Heart left ventricle (tissue), 16 donors: ENCODE data around the gene PIGO. TPM values are rescaled to one million over a fixed set of nuclear protein-coding genes. Genes with fewer than 3 reads are reported as not detected.

Experiments
- ATAC-seq, 4 donors: fragments of 200-7000 bp; cut with Tn5 transposase; one replicate each; pipeline ENCODE4 v1.9.1; 2020 to 2022; ENCODE audit warnings: moderate library complexity in 4 of 4, mild to moderate bottlenecking in 3 of 4, moderate number of reproducible peaks in 1 of 4
- DNase-seq, 5 donors: peaks; one replicate each; pipeline ENCODE4 v3.0.0-alpha.2; 2020
- H3K27ac ChIP-seq, 12 donors: fragments of 200-600 bp; sonication (generic) in 4 of 12; one replicate each; pipeline versions ENCODE4 v1.5.0 to v1.8.0; 2016 to 2022; ENCODE audit warnings: mild to moderate bottlenecking in 2 of 12
- H3K27me3 ChIP-seq, 9 donors: fragments of 200-600 bp; sonication (generic) in 2 of 9; one replicate each; pipeline versions ENCODE4 v1.5.1 to v1.8.0; 2016 to 2022; ENCODE audit warnings: mild to moderate bottlenecking in 3 of 9
- H3K36me3 ChIP-seq, 9 donors: fragments of 200-600 bp; sonication (generic) in 2 of 9; one replicate each; pipeline versions ENCODE4 v1.5.0 to v1.8.0; 2018 to 2022; ENCODE audit warnings: mild to moderate bottlenecking in 2 of 9
- H3K4me1 ChIP-seq, 12 donors: fragments of 200-600 bp; sonication (generic) in 4 of 12; one replicate each; pipeline versions ENCODE4 v1.5.0 to v1.8.0; 2016 to 2022; ENCODE audit warnings: mild to moderate bottlenecking in 3 of 12
- H3K4me3 ChIP-seq, 12 donors: fragments of 200-600 bp; sonication (generic) in 4 of 12; one replicate each; pipeline versions ENCODE4 v1.5.0 to v1.8.0; 2017 to 2022; ENCODE audit warnings: mild to moderate bottlenecking in 9 of 12, moderate library complexity in 4 of 12
- H3K9me3 ChIP-seq, 12 donors: fragments of 200-600 bp; sonication (generic) in 4 of 12; one replicate each; pipeline versions ENCODE4 v1.5.0 to v1.8.0; 2016 to 2022; ENCODE audit warnings: mild to moderate bottlenecking in 1 of 12
- CTCF ChIP-seq, 12 donors: fragments of 200-600 bp; sonication (generic) in 4 of 12; IDR thresholded peaks; one replicate each; pipeline versions ENCODE4 v1.5.0 to v1.8.0; 2018 to 2022; ENCODE audit warnings: antibody characterized with exemption in 12 of 12, mild to moderate bottlenecking in 5 of 12
- POLR2A ChIP-seq, 2 donors: fragments of 450-650 bp; IDR thresholded peaks; one replicate each; pipeline ENCODE4 v1.6.1; 2017; ENCODE audit warnings: antibody characterized with exemption in 2 of 2, mild to moderate bottlenecking in 2 of 2, moderate library complexity in 2 of 2
- WGBS, 4 donors: extraction: QIAGEN DNeasy Blood & Tissue Kit in 2 of 4; methylation state at CpG; one replicate each; pipeline versions ENCODE4 v1.1.5 to v1.1.7; 2013 to 2018; 5-methylcytosine and 5-hydroxymethylcytosine counted together
- intact Hi-C, 10 donors: fragments of 100-400 bp; cut with DNase I; formaldehyde crosslinking; loops; one replicate each; pipeline versions ENCODE4 v1.11.1 to v1.14.2; 2022
- polyA plus RNA-seq, 2 donors: library from polyadenylated mRNA; stranded (reverse); fragments of 200-250 nt; gene quantifications; one replicate each; pipeline ENCODE4 v1.2.3, GENCODE V29; 2013
- total RNA-seq, 9 donors: library from RNA; depleted of rRNA in 2 of 9; stranded (reverse); fragments of >200 nt in 2 of 9; fragmentation: NEBNext Ultra II Directional in 3 of 9; extraction: Animal tissue kit (Norgen Biotek cat#: 25700) in 3 of 9; gene quantifications; one replicate each; pipeline versions ENCODE4 v1.1.0 to v1.2.4, GENCODE V29; 2016 to 2023
- donor health status: ischemic (EF 13 %, LVEDD 7.1; RV severe dilation, severe dysfunction).
- donor health status: healthy with polysubstance abuse.
- donor health status: DM: no; HTN: yes; CAD: no.
- donor health status: DM: no; HTN: no; CAD: no.
- donor health status: ischemic (EF 25% LVEDD 6.9; RV normal size, moderate dysfunction).
- donor health status: ischemic (EF 25% LVEDD 5.7; RV mildly dilated, moderate dysfunction).
- donor health status: healthy.
- donor health status: DM: yes; HTN: yes; CAD: no.
- donor health status: ischemic (EF 35%, LVEDD 5.7; RV mildly dilated, moderate dysfunction).
- donor health status: nonischemic (EF 11% LVEDD 7.7; RV severe dilation, severe dysfunction).
- donor health status: DM: yes; HTN: yes; CAD: no.
- donor health status: PGD.
- donor health status: ischemic (EF 29% LVEDD 5.4; RV normal size, mild dysfunction).
- donor health status: nonischemic (EF 23%, LVEDD 6.1; RV moderate dilation, normal function).

The PIGO gene
- total and polyA plus RNA-seq, 11 donors = 7.0 to 13.1 (median 9.1) TPM

- H3K4me1 ChIP-seq = peaks cover 3 to 63% (median 49%) of the 10 kb centered on the region in 12 donors
- peak; percentile 85 to 94 (median 90) for DNase-seq
- peak overlapping the region in 10 of 12 donors; percentile 56 to 81 (median 65) for H3K4me3 ChIP-seq
- intact Hi-C loops = loop anchor here in 6 of 10 donors (5.0 to 10.0 kb wide), 5 partner anchors 51 to 623 kb away; partner anchors contain the start of gene UNC13B (in 2 of the 6)
- TF ChIP-seq CTCF (IDR thresholded peaks at IDR 0.05) (no peak), POLR2A (IDR thresholded peaks at IDR 0.05) (peak in 1 of 2 donors; percentile 34)
- H3K36me3 ChIP-seq = no peaks in the 10 kb centered on the region
- H3K9me3 ChIP-seq = no peaks in the 10 kb centered on the region
- H3K27me3 ChIP-seq = no peaks in the 10 kb centered on the region
- peak overlapping the region; percentile 70 to 98 (median 90) for H3K27ac ChIP-seq
- WGBS, 4 donors = 16 to 20% (median 18%) methylated on average over 5 of the region's 5 CpGs
- ATAC-seq = peak; percentile 4 to 44 (median 34)
Observed at GRCh38 chr9:35114113-35114839, 17.9 kb upstream of the PIGO start.

GRCh38 chr9:35112257-35113020 lies 16.0 kb upstream of the PIGO start:
- intact Hi-C loops = loop anchor here in 6 of 10 donors (5.0 to 10.0 kb wide), 5 partner anchors 52 to 625 kb away; partner anchors contain the start of gene UNC13B (in 2 of the 6)
- Histone ChIP-seq H3K27ac (peak overlapping the region in 11 of 12 donors; percentile 71 to 98 (median 86)), H3K4me3 (peak overlapping the region in 4 of 12 donors; percentile 62 to 90 (median 84)), H3K9me3 (no peaks in the 10 kb centered on the region), H3K36me3 (peaks cover 0 to 15% (median 11%) of the 10 kb centered on the region in 9 donors), H3K4me1 (peaks cover 3 to 67% (median 49%) of the 10 kb centered on the region in 12 donors), H3K27me3 (no peaks in the 10 kb centered on the region)
- ATAC-seq (no peak), DNase-seq (peak in 2 of 5 donors; percentile 46 to 59)
- TF ChIP-seq CTCF (IDR thresholded peaks at IDR 0.05) (no peak), POLR2A (IDR thresholded peaks at IDR 0.05) (no peak)
- WGBS, 4 donors = 79 to 92% (median 86%) methylated on average over 3 of the region's 3 CpGs

GRCh38 chr9:35111001-35111933 lies 14.9 kb upstream of the PIGO start:
- ATAC-seq = peak; percentile 75 to 87 (median 80)

More at GRCh38 chr9:35111001-35111933, 14.9 kb upstream of the PIGO start:
- intact Hi-C loops = loop anchor here in 6 of 10 donors (5.0 to 10.0 kb wide), 5 partner anchors 54 to 626 kb away; partner anchors contain the start of gene UNC13B (in 2 of the 6)
- DNase-seq = peak; percentile 98 to 99 (median 99)
- TF ChIP-seq CTCF (IDR thresholded peaks at IDR 0.05) = no peak
- TF ChIP-seq POLR2A (IDR thresholded peaks at IDR 0.05) = peak; percentile 39 to 87
- peak overlapping the region; percentile 62 to 96 (median 88) for H3K4me3 ChIP-seq
- no peaks in the 10 kb centered on the region for H3K27me3 ChIP-seq
- H3K36me3 ChIP-seq = peaks cover 0 to 27% (median 23%) of the 10 kb centered on the region in 9 donors
- WGBS, 4 donors = 1% methylated on average over 26 to 57 of the region's 57 CpGs
- no peaks in the 10 kb centered on the region for H3K9me3 ChIP-seq
- H3K4me1 ChIP-seq = peaks cover 3 to 56% (median 46%) of the 10 kb centered on the region in 12 donors
- peak overlapping the region; percentile 62 to 98 (median 92) for H3K27ac ChIP-seq
